NCI-H82 treated with DMSO at 0.1 percent for 48 hours (cell line): ENCODE results near the gene RFTN1.

Experiments
- DNase-seq: peaks from one replicate; lab custom pipeline; 2025; ENCODE audit not compliant: unreplicated experiment; lab: John Stamatoyannopoulos, UW

Gene RFTN1

DNA sequence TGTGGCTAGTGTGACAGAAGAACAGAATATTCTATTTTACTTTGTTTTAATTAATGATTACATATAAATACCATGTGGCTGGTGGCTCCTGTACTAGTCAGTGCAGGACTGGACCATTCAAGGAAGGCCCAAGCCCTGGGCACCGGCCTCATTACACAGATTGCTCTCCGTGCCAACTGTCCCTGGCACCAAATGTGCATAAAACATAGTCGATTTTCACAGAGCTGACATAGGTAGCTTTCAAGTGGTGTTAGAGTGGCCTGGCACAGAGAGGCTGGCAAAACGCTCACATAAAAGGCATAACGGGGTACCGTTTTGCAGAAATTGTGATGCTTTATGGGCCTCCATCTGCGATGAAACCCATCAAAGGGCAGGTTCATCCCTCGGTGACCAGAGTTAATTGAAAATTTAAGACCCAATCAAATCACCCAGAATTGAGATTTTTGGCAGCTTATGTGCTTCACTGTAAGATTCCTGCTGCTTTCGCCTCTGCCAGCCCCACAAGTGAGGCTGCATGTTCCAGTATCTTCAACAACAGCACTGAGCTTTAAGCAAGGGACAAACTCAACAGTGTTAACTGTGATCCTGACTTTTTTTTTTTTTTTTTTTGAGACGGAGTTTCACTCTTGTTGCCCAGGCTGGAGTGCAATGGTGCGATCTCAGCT is 25.9 kb downstream of the RFTN1 start:
- no peak for DNase-seq

DNA sequence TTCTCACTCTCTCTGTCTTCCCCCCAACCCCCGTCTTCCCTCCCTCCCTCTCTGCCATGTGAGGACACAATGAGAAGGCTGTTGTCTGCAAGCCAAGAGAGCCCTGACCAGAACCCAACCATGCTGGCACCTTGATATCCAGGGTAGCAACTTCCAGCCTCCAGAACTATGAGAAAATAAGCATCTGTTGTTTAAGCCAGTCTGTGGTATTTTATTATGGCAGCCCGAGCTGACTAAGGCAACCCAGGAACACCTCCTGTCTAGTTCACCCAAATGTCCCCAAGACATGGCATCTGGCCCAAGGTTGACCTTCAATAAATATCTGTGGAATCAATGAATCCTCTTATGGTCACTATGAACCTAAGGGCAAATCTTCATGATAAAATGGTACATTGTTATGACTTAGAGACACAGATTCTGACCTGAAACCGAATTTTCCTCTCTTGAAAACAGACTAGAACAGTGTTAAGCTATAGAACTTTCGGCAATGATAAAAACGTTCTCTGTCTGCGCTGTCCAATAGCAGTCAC is 26.5 kb downstream of the RFTN1 start:
- no peak for DNase-seq

DNA sequence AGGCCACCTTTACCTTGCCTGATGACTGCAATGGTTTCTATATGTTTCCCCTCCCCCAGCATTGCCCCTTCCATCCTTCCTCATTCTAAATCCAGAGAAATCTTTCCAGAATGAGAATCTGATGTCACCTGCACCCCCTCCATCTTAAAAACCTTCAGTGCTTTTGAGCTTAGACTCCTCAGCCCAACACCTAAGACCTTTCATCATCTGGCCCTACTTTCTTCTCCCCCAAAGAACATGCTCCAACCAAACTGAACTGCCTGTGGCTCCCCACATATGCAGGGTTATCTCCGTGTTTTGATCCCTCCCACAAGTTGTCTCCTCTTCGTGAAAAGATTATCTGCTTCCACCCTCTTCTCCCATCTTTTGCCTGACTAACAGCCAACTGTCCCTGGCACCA is 27.3 kb downstream of the RFTN1 start:
- DNase-seq: no peak

DNA sequence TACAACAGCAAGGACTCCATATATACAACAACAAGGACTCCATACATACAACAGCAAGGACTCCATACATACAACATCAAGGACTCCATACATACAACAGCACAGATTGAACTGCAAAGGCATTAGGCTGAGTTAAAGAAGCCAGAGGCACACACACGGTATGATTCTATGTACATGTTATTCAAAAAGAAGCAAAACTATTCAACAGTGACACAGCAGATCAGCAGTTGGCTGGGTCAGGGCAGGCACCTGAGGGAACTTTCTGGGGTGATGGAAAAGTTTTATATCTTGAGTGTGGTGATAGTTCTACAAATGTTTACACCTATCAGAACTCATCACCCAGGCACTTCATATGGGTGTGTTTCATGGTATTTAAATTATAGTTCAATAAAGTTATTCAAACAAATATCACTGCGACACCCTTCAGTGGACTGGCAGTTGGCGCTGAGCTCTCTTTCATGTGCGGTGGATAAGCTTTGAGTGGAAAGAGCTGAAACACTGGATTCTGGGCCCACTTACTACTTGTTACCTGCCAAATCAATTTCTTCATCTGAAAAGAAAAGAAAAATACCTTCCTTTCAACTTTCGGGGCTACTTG is 28.0 kb downstream of the RFTN1 start:
- no peak for DNase-seq

DNA sequence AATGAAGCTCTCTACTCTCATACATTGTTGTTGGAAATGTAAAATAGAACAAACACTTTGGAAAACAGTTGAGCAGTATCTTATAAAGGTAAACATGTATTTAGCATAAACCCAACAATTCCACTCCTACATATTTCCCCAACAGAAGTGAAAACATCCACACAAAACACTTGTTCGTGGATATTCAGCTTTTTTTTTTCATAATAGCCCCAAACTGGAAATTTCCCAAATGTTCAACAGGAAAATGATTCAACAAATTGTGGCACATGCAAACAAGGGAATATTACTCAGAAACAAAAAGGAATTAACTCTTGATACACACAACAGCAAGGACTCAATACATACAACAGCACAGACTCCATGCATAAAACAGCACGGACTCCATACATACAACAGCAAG is 28.5 kb downstream of the RFTN1 start:
- DNase-seq: no peak

DNA sequence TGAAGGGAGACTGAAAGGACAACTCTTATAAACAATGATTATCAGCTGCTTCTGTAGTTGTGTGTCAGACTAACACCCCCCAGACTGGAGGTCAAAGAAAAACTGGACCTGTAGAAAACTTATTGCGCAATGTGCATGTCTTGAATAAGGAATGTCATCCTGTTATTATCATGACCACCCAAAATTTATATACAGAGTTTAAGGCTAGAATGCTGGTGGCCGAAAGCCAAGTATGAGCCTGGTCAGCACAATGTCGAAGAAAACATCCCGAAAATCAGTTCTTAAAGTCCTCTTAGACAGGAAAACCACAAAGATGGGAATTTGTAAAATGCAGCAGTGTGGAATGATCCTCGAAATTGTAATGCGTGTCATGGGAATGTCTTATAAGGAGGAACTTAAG is 29.3 kb downstream of the RFTN1 start:
- no peak for DNase-seq

DNA sequence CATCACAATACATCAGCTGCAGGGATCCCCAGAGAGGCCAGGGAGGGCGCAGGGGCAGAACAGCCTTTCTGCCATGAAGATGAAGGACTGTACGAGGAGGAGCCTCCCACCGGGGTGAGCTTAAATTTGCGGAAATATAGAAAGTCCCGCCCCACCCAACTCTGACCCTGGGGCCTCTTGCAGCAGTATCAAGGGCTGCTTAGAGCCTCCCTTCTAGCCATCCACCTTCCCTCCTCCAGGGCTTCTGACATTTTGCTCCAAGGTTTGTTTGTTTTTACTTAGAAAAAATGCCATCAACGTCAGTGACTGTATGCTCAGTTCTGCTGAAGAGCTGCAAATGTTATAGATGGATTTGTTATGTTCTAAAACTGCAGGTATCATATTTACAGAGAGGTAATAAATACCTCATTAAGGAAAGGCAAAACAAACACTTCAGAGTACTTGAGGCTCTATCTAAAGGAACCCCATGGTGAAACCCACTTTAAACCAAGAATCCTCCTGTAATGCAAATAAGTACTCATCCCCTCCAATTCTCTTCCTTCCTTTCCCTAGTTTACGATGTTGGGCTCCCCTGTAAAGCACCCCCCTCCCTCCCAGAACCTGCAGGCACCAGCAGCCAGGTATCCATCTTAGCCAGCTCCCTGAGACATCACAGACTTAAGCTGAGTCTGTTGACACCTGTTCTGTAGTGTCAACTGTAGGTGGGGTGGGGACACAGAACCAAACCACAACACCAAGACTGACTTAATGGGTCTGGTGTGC is 30.5 kb downstream of the RFTN1 start:
- DNase-seq: no peak

DNA sequence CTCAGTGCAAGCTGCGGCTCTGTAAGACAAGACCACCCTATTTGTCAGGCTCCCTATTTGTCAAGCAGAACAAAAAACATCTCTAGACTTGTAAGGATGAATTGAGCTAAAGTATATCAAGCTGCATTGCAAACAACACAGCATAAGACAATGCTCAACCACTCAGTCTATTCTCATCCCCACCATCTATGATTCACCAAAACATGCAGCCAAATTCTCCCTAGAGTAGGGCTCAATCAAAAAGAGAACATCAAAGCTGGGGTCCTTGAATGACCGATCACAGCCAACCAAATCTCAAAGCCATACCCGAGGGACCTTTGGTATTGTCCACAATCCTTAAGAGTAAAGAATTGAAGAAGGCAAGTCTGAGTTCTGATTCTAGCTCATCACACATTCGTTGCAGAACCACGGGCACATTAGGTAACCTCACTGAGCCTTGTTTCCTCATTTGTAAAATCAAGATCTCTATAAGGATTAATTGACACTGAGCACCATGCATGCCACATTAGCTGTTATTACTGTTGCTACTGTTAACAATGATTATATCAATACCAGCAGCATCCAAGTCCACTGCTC is 31.2 kb downstream of the RFTN1 start:
- DNase-seq: no peak

DNA sequence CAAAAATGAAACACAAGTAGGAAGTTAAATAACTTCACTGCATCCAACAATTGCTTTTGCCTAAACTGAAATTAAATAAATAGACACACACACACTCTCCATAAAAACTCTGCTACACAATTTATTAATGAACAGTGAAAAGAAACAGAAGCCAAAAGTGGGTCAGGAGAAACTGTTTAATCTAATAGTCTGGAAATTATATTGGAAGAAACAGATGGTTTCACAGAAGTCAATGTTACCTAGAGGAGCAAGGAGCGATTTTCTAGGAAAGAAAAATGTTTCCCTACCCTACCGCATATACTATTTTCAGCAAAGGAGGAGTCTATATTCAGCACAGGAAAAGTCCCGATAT is 32.0 kb downstream of the RFTN1 start:
- no peak for DNase-seq

DNA sequence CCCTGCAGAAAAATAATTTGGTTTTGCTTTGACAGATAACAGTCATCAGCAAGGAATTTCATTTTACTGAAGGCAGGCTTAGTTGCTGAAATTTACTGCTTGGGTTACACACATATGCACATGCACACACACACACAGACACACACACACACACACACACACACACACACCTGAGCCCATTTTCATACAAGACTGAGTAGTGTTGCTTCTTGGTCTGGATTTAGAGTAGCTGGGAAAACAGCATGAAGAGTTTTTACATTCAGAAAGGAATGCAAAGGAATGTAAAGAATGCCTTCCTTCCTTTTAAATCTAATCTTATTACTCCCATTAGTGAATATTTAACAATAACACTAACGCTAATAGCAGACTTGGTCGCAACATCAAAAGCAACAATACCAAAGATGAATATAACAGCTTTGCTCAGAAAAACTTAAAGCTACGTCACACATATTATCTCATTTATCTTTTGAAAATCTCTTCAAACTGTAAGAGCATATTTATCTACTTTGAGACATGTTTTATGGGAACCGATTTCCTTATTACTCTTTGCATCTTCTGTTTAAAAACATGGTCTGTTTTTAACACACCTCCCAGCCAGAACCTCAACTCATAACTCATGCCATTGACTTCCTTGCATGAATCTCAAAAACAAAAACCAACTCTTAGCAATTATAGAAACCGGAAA is 32.5 kb downstream of the RFTN1 start:
- DNase-seq: no peak

DNA sequence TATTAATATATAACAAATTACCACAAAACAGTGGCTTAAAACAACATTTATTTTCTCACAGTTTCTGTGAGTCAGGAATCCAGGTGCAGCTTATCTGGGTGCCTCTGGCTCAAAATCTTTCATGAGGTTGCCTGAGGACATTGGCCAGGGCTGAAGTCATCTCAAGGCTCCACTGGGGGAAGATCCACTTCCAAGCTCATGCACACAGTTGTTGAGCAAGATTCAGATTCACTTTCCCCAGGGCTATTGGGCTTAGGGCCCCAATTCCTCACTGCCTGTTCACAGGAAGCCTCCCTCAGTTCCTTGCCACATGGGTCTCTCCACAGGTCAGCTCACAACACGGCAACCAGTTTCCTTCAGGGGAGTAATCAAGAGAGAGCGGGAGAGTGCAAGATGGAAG is 35.0 kb downstream of the RFTN1 start:
- no peak for DNase-seq

DNA sequence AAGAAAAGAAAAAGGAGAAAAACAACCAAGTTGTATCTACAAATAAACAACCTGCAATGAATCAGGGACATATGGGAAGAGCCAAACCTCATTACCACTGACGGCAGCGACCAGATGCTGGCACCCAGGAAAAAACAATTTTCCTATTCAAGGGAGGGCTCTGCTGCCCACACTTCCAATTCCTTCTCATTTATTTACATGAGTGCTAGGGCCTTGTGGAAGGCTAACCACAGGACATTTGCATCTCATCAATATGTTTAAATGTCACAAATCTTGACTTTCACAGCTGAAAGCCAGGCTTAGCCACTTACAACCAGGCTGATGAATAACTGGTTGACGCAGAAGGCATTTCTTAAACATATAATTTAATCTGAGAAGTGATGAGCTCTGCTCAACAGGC is 36.0 kb downstream of the RFTN1 start:
- no peak for DNase-seq

DNA sequence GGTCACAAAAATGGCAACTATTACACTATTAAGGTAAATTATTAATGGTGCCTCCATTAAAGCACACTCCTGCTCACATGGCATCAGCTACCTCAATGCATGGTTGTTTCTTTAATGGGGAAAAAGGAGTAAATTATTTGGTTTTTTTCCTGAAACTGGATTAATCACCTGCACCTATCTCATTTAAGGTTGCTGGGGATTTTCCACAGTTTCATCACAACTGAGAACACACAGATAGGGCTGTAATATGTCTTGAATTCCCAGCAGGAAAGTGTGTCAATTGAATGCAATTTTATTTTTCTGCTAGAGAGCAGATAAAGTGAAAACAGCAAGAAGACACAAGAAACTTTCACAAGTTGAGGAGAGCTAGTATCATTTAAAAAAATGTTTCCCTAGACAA is 36.4 kb downstream of the RFTN1 start:
- no peak for DNase-seq

DNA sequence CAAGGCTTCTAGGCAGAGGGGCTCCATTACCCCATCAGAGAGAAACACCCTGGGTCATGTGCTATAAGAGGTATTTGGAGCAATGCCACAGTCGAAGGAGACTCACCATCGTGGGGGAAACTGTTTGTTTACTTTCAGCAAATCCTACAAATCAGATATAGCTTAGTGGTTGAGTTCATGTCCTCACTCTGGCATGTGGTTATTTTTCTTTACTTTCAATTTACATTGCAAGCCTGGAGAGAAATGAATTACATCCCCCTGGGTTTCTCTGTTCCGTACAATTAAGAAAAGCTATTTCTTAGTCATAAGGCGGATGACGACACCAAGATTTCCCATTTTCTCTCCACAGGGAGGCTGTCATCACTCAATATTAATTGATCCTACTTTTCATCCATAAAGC is 36.9 kb downstream of the RFTN1 start:
- DNase-seq: no peak

DNA sequence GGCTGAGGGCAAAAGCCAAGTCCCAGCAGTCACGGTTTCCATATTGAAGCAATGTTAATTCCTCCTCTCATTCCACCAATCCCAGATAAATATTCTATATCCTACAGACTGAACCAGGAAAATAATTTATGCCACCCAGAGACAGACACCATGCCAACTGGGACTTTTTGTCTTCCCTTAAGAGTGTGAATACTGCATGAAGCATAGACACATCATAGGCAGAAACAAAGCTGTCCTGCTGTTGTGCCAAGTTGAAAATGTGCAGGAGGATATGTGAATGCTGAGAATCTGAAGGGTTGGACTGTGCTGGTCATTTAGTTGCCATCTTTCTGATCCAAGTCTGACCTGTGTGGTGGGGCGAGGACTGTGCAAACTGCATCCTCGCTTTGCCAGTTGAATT is 37.7 kb downstream of the RFTN1 start:
- no peak for DNase-seq

DNA sequence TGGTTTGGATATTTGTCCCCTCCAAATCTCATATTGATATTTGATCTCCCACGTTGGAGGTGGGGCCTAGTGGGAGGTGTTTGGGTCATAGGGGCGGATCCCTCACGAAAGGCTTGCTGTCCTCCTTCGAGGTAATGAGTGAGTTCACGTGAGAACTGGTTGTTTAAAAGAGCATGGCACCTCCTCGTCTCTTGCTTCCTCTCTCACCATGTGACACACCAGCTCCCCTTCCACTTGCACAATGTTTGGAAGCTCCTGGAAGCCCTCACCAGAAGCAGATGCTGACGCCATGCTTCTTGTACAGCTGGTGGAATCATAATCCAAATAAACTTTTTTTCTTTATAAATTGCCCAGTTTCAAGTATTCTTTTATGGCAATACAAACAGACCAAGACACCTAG is 38.6 kb downstream of the RFTN1 start:
- no peak for DNase-seq

DNA sequence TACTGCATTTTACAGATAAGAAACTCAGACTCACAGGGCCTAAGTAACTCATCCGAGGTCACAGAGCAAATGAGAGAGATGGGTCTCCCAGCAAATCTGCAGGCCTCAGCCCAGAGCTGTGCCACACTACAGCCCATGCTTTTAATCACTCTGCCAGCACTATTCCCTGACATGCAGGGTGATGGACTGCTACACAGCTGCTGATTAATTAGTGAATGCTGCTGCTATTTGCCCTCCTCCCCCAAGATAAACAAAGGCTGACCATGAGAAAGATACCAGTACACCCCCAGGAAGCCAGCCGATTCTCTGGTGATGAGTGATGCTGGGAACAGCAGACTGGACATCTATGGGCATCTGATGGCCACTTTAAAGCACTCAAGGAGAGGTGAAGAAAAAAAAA is 39.3 kb downstream of the RFTN1 start:
- DNase-seq: no peak

DNA sequence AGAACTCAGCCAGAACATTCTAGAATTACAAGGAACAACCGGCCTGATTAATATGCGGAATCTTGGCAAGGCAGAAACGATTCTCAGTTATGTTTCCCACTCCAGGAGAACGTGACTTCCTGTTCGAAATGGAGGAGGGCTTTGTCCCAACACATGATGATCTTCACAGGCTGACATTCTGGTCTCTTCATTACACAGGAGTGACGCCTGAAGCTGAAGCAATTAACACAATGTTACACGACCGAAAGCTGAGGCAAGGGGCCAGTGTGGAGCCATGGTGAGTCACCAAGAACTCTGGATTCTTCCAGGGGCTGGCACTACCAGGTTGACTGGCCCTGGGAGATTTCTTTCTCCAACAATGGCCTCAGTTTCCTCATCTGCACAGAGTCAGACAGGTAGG is 40.9 kb downstream of the RFTN1 start:
- DNase-seq: no peak

DNA sequence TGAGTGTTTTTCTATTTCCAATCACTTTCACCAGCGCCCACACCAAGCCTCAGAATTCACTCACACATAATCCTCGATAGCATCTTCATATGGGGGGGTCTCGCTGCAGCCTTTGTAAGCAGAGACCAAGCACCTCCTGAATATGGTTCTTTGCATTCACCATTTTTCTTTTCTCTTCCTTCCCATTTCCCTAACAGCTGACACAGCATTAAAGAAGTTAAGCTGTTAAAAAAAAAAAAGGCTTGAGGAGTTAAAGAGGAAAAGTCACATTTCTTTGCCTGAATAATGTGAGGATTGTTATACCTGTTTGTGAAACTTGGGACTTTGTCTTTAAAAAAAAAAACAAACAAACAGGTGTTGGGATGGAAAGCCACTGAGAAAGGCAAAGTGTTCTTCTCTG is 41.6 kb downstream of the RFTN1 start:
- no peak for DNase-seq

DNA sequence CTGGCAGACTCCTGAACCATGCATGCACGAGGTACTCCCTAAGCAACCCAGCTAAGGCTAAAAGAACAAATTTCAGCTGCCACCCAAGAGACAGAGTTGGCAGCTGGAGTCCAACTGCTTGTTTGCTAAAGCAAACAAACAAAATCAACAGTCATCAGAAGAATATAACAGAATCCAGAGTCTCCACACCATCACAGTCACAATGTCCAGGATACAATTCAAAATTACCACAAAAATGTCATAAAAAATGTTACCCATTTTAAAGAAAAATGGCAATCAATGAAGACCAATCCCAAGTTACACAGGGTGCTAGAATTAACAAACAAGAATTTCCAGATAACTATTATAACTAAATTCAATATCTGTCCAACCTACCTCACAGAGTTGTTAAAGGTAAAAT is 42.9 kb downstream of the RFTN1 start:
- no peak for DNase-seq

DNA sequence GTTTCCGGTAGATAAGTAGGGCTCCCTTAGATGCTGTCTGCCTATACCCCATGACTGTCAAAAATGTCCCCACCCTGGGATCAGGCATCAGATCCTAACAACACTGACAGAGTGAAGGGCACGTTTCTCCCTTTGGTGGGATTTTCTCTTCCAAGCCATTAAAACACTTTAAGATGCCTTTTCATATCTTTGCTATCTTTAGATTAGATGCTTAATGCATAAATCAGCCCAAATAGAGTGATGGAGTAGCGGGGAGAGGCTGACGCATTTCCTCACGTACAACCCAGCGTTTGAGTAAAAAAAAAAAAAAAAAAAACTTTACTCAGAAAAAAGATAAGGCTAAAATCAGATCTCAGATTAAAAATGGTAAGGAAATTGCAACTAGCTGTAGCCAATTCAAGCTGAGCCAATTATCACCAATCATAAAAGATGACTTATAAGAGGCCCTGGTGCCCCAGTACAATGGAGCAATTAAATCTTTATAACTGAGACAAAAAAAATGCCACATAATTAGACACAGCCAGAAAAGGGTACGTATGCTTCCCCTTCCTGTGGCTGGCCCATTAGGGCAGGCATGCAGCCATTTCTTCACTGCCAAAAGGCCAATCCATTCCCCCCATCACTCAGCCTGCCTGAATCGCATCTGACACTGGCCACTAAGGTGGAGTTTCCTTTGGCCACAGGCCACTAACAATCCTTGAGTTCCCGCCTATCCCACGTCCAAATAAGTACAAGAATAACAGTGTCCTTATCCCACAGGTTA is 45.0 kb downstream of the RFTN1 start:
- no peak for DNase-seq
